Neutrophil (primary cell): ENCODE results near the gene LTB4R.

Experiments
- H3K27ac ChIP-seq: fragments of 200-600 bp; sonication (generic); 2 replicates; pipeline ENCODE4 v1.5.1; 2016; ENCODE audit warnings: mild to moderate bottlenecking, moderate library complexity
- H3K27me3 ChIP-seq: fragments of 200-600 bp; sonication (generic); 2 replicates; pipeline ENCODE4 v1.6.0; 2016; ENCODE audit warnings: mild to moderate bottlenecking
- H3K36me3 ChIP-seq: fragments of 200-600 bp; sonication (generic); 2 replicates; pipeline ENCODE4 v1.5.1; 2017
- H3K4me1 ChIP-seq, 2 experiments: fragments of 200-600 bp in 1 of 2; sonication (generic) in 1 of 2; 1 replicate in 1 of 2; 2 replicates in 1 of 2; pipeline versions ENCODE4 v1.5.1 to v1.6.1; 2013 to 2016; ENCODE audit warnings: low read depth in 1 of 2, low read length in 1 of 2, mild to moderate bottlenecking in 1 of 2, moderate library complexity in 1 of 2; ENCODE audit not compliant: control insufficient read depth in 1 of 2, insufficient read depth in 1 of 2
- H3K4me3 ChIP-seq, 2 experiments: fragments of 200-600 bp in 1 of 2; sonication (generic) in 1 of 2; 1 replicate in 1 of 2; 2 replicates in 1 of 2; pipeline ENCODE4 v1.5.1; 2013 to 2016; ENCODE audit warnings: low read depth in 1 of 2, low read length in 1 of 2, mild to moderate bottlenecking in 1 of 2, moderate library complexity in 1 of 2
- H3K9me3 ChIP-seq: fragments of 200-600 bp; sonication (generic); 2 replicates; pipeline ENCODE4 v1.5.1; 2016
- CTCF ChIP-seq: fragments of 200-600 bp; sonication (generic); IDR thresholded peaks from 2 replicates; pipeline ENCODE4 v1.5.1; 2016; ENCODE audit warnings: antibody characterized with exemption

LTB4R gene

GRCh38 chr14:24360281-24360680 is 49.0 kb downstream of the LTB4R start:
- no peak for TF ChIP-seq CTCF
- Histone ChIP-seq H3K4me1 (peaks cover 1 to 2% of the 10 kb centered on the region in 2 experiments), H3K4me3 (no peak overlapping the region), H3K36me3 (no peaks in the 10 kb centered on the region), H3K27ac (no peak overlapping the region), H3K9me3 (no peaks in the 10 kb centered on the region), H3K27me3 (peaks cover 43% of the 10 kb centered on the region)

- no peak overlapping the region for H3K4me3 ChIP-seq
- peaks cover 53% of the 10 kb centered on the region for H3K27me3 ChIP-seq
- peaks cover 5 to 9% of the 10 kb centered on the region in 2 experiments for H3K4me1 ChIP-seq
- H3K36me3 ChIP-seq: no peaks in the 10 kb centered on the region
- no peaks in the 10 kb centered on the region for H3K9me3 ChIP-seq
- no peak for TF ChIP-seq CTCF
- H3K27ac ChIP-seq: no peak overlapping the region
Observed at GRCh38 chr14:24361326-24361725, 50.0 kb downstream of the LTB4R start.

- no peak overlapping the region for H3K4me3 ChIP-seq
- no peak for TF ChIP-seq CTCF
- H3K4me1 ChIP-seq: peaks cover 15 to 20% of the 10 kb centered on the region in 2 experiments
- no peaks in the 10 kb centered on the region for H3K9me3 ChIP-seq
- H3K27me3 ChIP-seq: peaks cover 64% of the 10 kb centered on the region
- no peaks in the 10 kb centered on the region for H3K36me3 ChIP-seq
- H3K27ac ChIP-seq: no peak overlapping the region
Observed at GRCh38 chr14:24362241-24362960, 51.1 kb downstream of the LTB4R start.

GRCh38 chr14:24363401-24363800 is 52.1 kb downstream of the LTB4R start:
- no peaks in the 10 kb centered on the region for H3K36me3 ChIP-seq
- H3K4me1 ChIP-seq: peaks cover 16 to 30% of the 10 kb centered on the region in 2 experiments
- H3K4me3 ChIP-seq: no peak overlapping the region
- H3K27ac ChIP-seq: no peak overlapping the region
- TF ChIP-seq CTCF: no peak
- peaks cover 74% of the 10 kb centered on the region for H3K27me3 ChIP-seq
- no peaks in the 10 kb centered on the region for H3K9me3 ChIP-seq

- no peak for TF ChIP-seq CTCF
- peaks cover 88% of the 10 kb centered on the region for H3K27me3 ChIP-seq
- peaks cover 16 to 36% of the 10 kb centered on the region in 2 experiments for H3K4me1 ChIP-seq
Observed at GRCh38 chr14:24364841-24365240, 53.5 kb downstream of the LTB4R start.

More at GRCh38 chr14:24364841-24365240, 53.5 kb downstream of the LTB4R start:
- no peak overlapping the region for H3K4me3 ChIP-seq
- H3K27ac ChIP-seq: no peak overlapping the region
- H3K9me3 ChIP-seq: no peaks in the 10 kb centered on the region
- no peaks in the 10 kb centered on the region for H3K36me3 ChIP-seq
